ENCODE data around the gene DVL2.

GRCh38 chr17:7204336-7204735 lies 30.0 kb downstream of the DVL2 start:
- TF ChIP-seq CTCF (IDR thresholded peaks at IDR 0.05) (no peak), POLR2A (IDR thresholded peaks at IDR 0.05) (no peak)
